ENCODE measurements around the gene PIRT.
"Not testable (repeated sequence)": the region's sequence is repeated elsewhere in the genome, so short reads cannot be mapped to it uniquely, and the experiment has no call there.

The PIRT gene

GRCh38 chr17:10837921-10838320 lies at the start of gene PIRT:
TSS of gene PIRT (minus strand) at chr17:10838087. CDS start at chr17:10825645, 12,442 bp downstream.
- DNase-seq, result no peak

- no peak for DNase-seq
Observed at GRCh38 chr17:10881959-10882358, 44.1 kb upstream of the PIRT start.

- no peak for DNase-seq
Observed at GRCh38 chr17:10879190-10879836, 41.4 kb upstream of the PIRT start.

GRCh38 chr17:10875984-10876555 lies 38.2 kb upstream of the PIRT start:
- DNase-seq, result peak in 1 of 2 experiments; percentile 39

GRCh38 chr17:10875430-10875851 lies 37.6 kb upstream of the PIRT start:
- DNase-seq, result no peak

- no peak for DNase-seq
Observed at GRCh38 chr17:10871914-10872313, 34.0 kb upstream of the PIRT start.

- no peak for DNase-seq
Observed at GRCh38 chr17:10870336-10871050, 32.6 kb upstream of the PIRT start.

- not testable (repeated sequence) for DNase-seq
Observed at GRCh38 chr17:10868744-10869143, 30.9 kb upstream of the PIRT start.

DNA sequence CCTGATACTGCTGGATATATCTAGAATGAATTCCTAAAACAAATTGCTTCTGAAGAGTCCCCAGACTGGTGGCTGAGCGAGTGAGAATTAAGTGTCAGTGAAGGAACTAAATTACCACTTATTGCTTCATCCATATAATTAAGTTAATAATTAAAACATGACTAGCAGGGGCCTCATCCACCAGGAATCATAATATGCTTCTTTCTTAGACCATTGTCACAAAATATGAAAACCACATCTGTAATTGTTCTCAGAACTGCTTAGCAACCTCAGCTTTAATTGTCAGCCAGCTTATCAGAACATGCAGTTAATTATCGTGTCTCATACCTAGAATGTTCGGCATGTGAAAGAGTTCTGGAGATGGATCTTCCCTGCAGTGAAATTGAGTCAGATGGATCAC lies 21.2 kb upstream of the PIRT start:
- DNase-seq, result no peak

- DNase-seq, result no peak
Observed at GRCh38 chr17:10857976-10858375, 20.1 kb upstream of the PIRT start.

GRCh38 chr17:10846636-10847035 lies 8.7 kb upstream of the PIRT start:
- DNase-seq, result not testable (repeated sequence)

- DNase-seq, result no peak
Observed at GRCh38 chr17:10845388-10845751, 7.5 kb upstream of the PIRT start.

- peak; percentile 11 to 44 for DNase-seq
Observed at GRCh38 chr17:10844621-10845387, 6.9 kb upstream of the PIRT start.

- DNase-seq, result no peak
Observed at GRCh38 chr17:10843811-10844210, 5.9 kb upstream of the PIRT start.

DNA sequence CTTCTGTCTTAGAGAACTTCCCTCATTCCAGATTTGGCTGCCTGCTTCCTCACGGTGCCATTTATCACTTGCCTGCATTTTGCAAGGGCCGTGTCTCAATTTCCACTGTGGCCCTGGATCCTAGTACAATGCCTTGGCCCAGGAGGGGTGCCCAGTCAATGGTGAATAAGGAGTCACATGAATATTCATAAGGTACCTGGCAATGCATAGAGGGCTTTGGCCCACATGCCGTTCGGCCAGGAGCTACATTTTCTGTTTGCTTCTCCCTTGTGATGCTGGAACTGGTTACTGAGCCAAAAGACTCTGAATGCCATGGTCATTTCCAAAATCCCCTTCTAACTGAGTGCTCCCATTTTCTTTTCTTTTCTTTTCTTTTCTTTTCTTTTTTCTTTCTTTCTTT lies 4.8 kb upstream of the PIRT start:
- no peak for DNase-seq

DNA sequence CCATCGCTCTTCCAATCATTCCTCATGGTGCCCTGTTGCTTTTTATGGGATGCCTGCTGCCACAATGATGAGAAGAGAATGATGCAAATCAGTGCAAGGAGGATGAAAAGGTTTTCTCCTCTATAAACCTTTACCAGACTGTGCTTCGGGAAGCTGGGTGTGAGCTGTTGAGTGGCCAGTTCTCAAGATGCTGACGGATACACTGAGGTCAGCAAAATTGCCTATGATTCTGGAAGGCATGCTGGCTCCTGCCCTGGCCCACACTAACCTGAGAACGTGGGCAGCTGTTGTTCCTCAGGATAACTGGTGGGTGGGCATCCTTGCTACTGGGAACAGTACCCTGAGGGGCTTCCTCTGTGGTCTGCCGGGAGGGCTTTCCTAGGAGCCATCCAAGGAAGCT lies 795 bp upstream of the PIRT start:
- DNase-seq, result no peak

GRCh38 chr17:10836966-10837590 lies 809 bp downstream of the PIRT start:
- no peak for DNase-seq

DNA sequence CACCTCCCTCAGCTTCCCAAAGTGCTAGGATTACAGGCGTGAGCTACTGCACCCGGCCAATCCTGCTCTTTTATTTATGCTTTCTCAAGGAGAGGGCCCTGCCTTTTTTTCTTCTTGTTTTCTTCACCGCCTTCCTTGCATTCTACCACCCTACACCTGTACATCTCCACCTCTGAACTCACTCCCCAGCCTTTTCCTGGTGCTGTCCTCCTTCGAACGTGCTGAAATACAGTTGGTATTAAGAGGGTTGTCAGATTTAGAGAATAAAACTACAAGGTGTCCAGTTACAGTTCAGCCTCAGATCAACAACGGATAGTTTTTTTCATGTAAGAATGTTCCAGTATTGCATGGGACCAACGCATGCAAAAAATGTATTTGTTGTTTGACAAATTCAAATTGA lies 1.7 kb downstream of the PIRT start:
- no peak for DNase-seq

DNA sequence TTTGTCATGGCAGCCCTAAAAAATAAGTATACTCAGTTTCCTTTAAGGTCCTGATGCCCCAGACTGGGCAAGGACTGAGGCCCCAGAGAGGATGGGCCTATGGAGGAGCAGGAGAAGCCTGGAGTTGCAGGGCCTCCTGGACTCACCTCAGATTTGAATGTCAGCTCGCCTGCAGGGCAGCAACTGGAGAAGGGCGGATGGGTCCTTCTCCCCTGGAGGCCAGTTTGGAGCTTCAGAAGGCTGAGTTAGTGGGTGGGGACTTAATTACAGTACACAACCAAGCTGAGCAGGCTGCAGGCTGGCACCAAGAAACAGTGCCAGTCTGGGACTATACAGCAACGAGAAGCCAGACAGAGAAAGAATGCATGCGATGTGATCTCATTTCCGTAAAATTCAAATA lies 6.2 kb downstream of the PIRT start:
- DNase-seq, result no peak

- no peak for DNase-seq
Observed at GRCh38 chr17:10827898-10828552, 9.9 kb downstream of the PIRT start.

- DNase-seq, result no peak
Observed at GRCh38 chr17:10824874-10825273, 13.0 kb downstream of the PIRT start.

- no peak for DNase-seq
Observed at GRCh38 chr17:10821770-10822169, 16.1 kb downstream of the PIRT start.

DNA sequence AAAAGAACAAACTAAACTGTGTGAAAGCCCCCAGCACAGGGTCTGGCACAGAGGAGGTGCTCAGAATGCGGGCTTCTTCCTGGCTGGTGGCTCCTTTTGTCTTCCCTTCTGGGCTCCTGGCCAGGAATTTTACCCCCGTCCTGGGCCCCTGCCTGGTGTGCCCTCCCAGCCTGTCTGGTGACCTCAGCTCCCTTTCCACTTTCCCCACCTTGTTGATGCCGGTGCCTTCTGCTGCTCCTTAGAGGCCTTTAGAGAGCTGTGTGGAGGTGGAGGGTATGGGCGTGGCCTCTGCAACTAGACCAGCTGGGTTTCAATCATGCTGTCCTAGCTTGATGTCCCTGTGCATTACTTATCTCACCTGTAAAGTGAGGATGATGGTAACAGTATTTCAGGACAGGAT lies 16.8 kb downstream of the PIRT start:
- no peak for DNase-seq

Measured in SW 1271 (cell line).